HepG2 (cell line): Measurements from ENCODE around the gene IGFALS.

Experiments
- CBX1 ChIP-seq: IDR thresholded peaks from one replicate; pipeline ENCODE4 v1.6.1; 2016; ENCODE audit warnings: antibody characterized with exemption, low read depth
- SALL1 ChIP-seq: sonication (generic); formaldehyde crosslinking; IDR thresholded peaks from 2 replicates; pipeline ENCODE4 v1.8.0; 2022; ENCODE audit warnings: mild to moderate bottlenecking, missing genetic modification reagents

DNA sequence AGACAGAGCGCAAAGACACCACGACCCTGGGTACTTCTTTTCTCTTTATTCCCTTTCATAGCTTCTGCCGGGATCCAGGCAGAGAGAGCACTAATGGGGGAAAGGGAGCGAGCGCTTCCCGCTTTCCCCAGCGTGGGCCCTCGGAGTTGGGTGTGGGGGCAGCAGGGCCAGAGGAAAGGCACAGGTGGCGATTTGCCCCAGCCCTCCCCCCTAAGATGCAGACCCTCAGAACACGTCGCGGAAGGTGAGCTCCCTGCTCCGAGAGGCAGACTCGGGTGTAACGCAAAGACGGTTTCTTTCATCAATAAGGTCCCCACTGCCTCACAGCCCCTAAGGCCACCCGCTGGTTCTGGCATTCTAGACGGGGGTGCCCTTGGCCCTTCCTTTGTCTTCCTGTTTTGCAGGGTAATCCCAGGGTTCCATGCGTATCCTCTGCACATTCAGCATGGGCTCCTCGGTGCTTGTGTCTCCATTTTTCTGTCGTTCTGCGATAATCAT, 21.6 kb downstream of the IGFALS start:
- TF ChIP-seq SALL1 (CRISPR knock-in tag) = no peak
- no peak for TF ChIP-seq CBX1
